H9 (cell line): ENCODE measurements around the gene BHLHE41. TPM values are rescaled to one million over a fixed set of nuclear protein-coding genes. Genes with fewer than 3 reads are reported as not detected.

Experiments used
- DNase-seq: peaks from one replicate; pipeline ENCODE4 v3.0.0-alpha.2; 2017
- H2AFZ ChIP-seq: one replicate; pipeline ENCODE4 v1.6.1; 2013; ENCODE audit warnings: mild to moderate bottlenecking, low read length, control low read depth, moderate library complexity
- H2AK5ac ChIP-seq: 2 replicates; pipeline ENCODE4 v1.6.1; 2013; ENCODE audit warnings: low read length, control low read depth, mixed read lengths; ENCODE audit not compliant: insufficient read length
- H2BK120ac ChIP-seq: one replicate; pipeline ENCODE4 v1.6.1; 2013; ENCODE audit warnings: low read depth, mild to moderate bottlenecking, low read length, control low read depth, inconsistent platforms; ENCODE audit not compliant: poor library complexity, severe bottlenecking
- H2BK12ac ChIP-seq: 2 replicates; pipeline ENCODE4 v1.6.1; 2013; ENCODE audit warnings: low read length, control low read depth, mixed read lengths, low read depth; ENCODE audit not compliant: insufficient read length
- H2BK15ac ChIP-seq: 2 replicates; pipeline ENCODE4 v1.6.1; 2013; ENCODE audit warnings: low read depth, low read length, control low read depth
- H2BK20ac ChIP-seq: one replicate; pipeline ENCODE4 v1.6.1; 2013; ENCODE audit warnings: low read depth, mild to moderate bottlenecking, low read length, control low read depth, inconsistent platforms; ENCODE audit not compliant: poor library complexity, severe bottlenecking
- H2BK5ac ChIP-seq: 2 replicates; pipeline ENCODE4 v1.6.1; 2013; ENCODE audit warnings: low read length, control low read depth, mixed read lengths; ENCODE audit not compliant: insufficient read length
- H3K14ac ChIP-seq: 2 replicates; pipeline ENCODE4 v1.6.1; 2013; ENCODE audit warnings: low read length, control low read depth; ENCODE audit not compliant: insufficient read depth
- H3K18ac ChIP-seq: 2 replicates; pipeline ENCODE4 v1.6.1; 2013; ENCODE audit warnings: low read depth, mild to moderate bottlenecking, mixed read lengths, low read length, control low read depth; ENCODE audit not compliant: insufficient read length
- H3K23ac ChIP-seq: 2 replicates; pipeline ENCODE4 v1.6.1; 2013; ENCODE audit warnings: low read length, control low read depth, mixed read lengths, low read depth; ENCODE audit not compliant: insufficient read length
- H3K23me2 ChIP-seq: 2 replicates; pipeline ENCODE4 v1.6.1; 2013; ENCODE audit warnings: low read depth, mild to moderate bottlenecking, mixed read lengths, low read length, control low read depth; ENCODE audit not compliant: insufficient read length, poor library complexity, severe bottlenecking
- H3K27ac ChIP-seq: 2 replicates; pipeline ENCODE4 v1.5.1; 2013; ENCODE audit warnings: low read length, control low read depth, mixed read lengths, low read depth; ENCODE audit not compliant: insufficient read length
- H3K27me3 ChIP-seq: 2 replicates; pipeline ENCODE4 v1.6.1; 2013; ENCODE audit warnings: low read length, control low read depth, inconsistent platforms; ENCODE audit not compliant: insufficient read depth
- H3K4ac ChIP-seq: 2 replicates; pipeline ENCODE4 v1.6.1; 2013; ENCODE audit warnings: low read depth, mild to moderate bottlenecking, control low read depth, inconsistent platforms, low read length, moderate library complexity
- H3K4me1 ChIP-seq: 2 replicates; pipeline ENCODE4 v1.6.1; 2013; ENCODE audit warnings: low read length, control low read depth, inconsistent platforms; ENCODE audit not compliant: insufficient read depth
- H3K4me2 ChIP-seq: 2 replicates; pipeline ENCODE4 v1.6.1; 2013; ENCODE audit warnings: low read length, control low read depth, mixed read lengths; ENCODE audit not compliant: insufficient read length, insufficient read depth
- H3K56ac ChIP-seq: 2 replicates; pipeline ENCODE4 v1.6.1; 2013; ENCODE audit warnings: low read depth, mild to moderate bottlenecking, mixed read lengths, low read length, control low read depth; ENCODE audit not compliant: insufficient read length
- H3K79me1 ChIP-seq: 2 replicates; pipeline ENCODE4 v1.6.1; 2013; ENCODE audit warnings: low read depth, mild to moderate bottlenecking, moderate library complexity, low read length, control low read depth, inconsistent platforms; ENCODE audit not compliant: insufficient read depth, poor library complexity, severe bottlenecking
- H3K79me2 ChIP-seq: 2 replicates; pipeline ENCODE4 v1.6.1; 2013; ENCODE audit warnings: low read length, control low read depth, inconsistent platforms; ENCODE audit not compliant: insufficient read depth
- H3K9ac ChIP-seq: 2 replicates; pipeline ENCODE4 v1.6.1; 2013; ENCODE audit warnings: low read length, control low read depth, mixed read lengths; ENCODE audit not compliant: insufficient read length; ENCODE audit errors: extremely low read depth
- H3K9me3 ChIP-seq: one replicate; pipeline ENCODE4 v1.6.1; 2013; ENCODE audit warnings: low read depth, low read length, inconsistent platforms; ENCODE audit not compliant: control insufficient read depth
- H3T11ph ChIP-seq: one replicate; pipeline ENCODE4 v1.6.1; 2013; ENCODE audit warnings: mild to moderate bottlenecking, low read length, control low read depth, inconsistent platforms
- H4K20me1 ChIP-seq: one replicate; pipeline ENCODE4 v1.6.1; 2013; ENCODE audit not compliant: control insufficient read depth, insufficient read length, insufficient read depth
- H4K5ac ChIP-seq: 2 replicates; pipeline ENCODE4 v1.6.1; 2013; ENCODE audit warnings: low read depth, mild to moderate bottlenecking, mixed read lengths, low read length, control low read depth; ENCODE audit not compliant: insufficient read length
- H4K8ac ChIP-seq: replicated peaks from 2 replicates; pipeline ENCODE4 v1.6.1; 2013; ENCODE audit warnings: low read length, control low read depth, mixed read lengths, low read depth; ENCODE audit not compliant: insufficient read length
- H4K91ac ChIP-seq: 2 replicates; pipeline ENCODE4 v1.6.1; 2013; ENCODE audit warnings: low read depth, mild to moderate bottlenecking, moderate library complexity, mixed read lengths, low read length, control low read depth; ENCODE audit not compliant: insufficient read length
- H3K27ac Mint-ChIP-seq, 3 experiments: 2 replicates in 2 of 3; 3 replicates in 1 of 3; pipeline ENCODE4 v1.8.0; 2020 to 2021; ENCODE audit warnings: mixed read lengths in 3 of 3, mild to moderate bottlenecking in 1 of 3, moderate library complexity in 1 of 3
- H3K27me3 Mint-ChIP-seq: 2 replicates; pipeline ENCODE4 v1.8.0; 2021; ENCODE audit warnings: low read depth, mild to moderate bottlenecking, moderate library complexity, mixed read lengths
- H3K36me3 Mint-ChIP-seq, 3 experiments: 2 replicates in 2 of 3; 3 replicates in 1 of 3; pipeline ENCODE4 v1.8.0; 2020 to 2021; ENCODE audit warnings: low read depth in 3 of 3, mixed read lengths in 3 of 3; ENCODE audit not compliant: insufficient read depth in 1 of 3
- H3K4me1 Mint-ChIP-seq, 2 experiments: 2 replicates each; pipeline ENCODE4 v1.8.0; 2020; ENCODE audit warnings: mixed read lengths in 2 of 2
- H3K4me3 Mint-ChIP-seq, 2 experiments: 2 replicates in 1 of 2; 3 replicates in 1 of 2; pipeline ENCODE4 v1.8.0; 2020 to 2021; ENCODE audit warnings: mild to moderate bottlenecking in 2 of 2, mixed read lengths in 2 of 2, moderate library complexity in 1 of 2
- H3K9me3 Mint-ChIP-seq, 2 experiments: 2 replicates in 1 of 2; 3 replicates in 1 of 2; pipeline ENCODE4 v1.8.0; 2020; ENCODE audit warnings: mild to moderate bottlenecking in 2 of 2, mixed read lengths in 2 of 2, moderate library complexity in 1 of 2
- CTCF ChIP-seq: fragments of 200-600 bp; sonication (generic); conservative IDR thresholded peaks from 3 replicates; pipeline ENCODE4 v1.8.0; 2021; ENCODE audit warnings: antibody characterized with exemption, mild to moderate bottlenecking
- WGBS: extraction: QIAGEN DNeasy Blood & Tissue Kit; methylation state at CpG from one replicate; pipeline ENCODE4 v1.1.7; 2013; ENCODE audit warnings: missing lambda C conversion rate, low lambda C conversion rate, mixed read lengths; ENCODE audit not compliant: insufficient read length; ENCODE audit errors: extremely low coverage; 5-methylcytosine and 5-hydroxymethylcytosine counted together
- total RNA-seq: library from RNA; stranded (reverse); gene quantifications from 2 replicates; pipeline ENCODE4 v1.2.1, GENCODE V29; 2021

Gene BHLHE41
- total RNA-seq, 1 experiment from 2014 or later = 0.33 TPM

DNA sequence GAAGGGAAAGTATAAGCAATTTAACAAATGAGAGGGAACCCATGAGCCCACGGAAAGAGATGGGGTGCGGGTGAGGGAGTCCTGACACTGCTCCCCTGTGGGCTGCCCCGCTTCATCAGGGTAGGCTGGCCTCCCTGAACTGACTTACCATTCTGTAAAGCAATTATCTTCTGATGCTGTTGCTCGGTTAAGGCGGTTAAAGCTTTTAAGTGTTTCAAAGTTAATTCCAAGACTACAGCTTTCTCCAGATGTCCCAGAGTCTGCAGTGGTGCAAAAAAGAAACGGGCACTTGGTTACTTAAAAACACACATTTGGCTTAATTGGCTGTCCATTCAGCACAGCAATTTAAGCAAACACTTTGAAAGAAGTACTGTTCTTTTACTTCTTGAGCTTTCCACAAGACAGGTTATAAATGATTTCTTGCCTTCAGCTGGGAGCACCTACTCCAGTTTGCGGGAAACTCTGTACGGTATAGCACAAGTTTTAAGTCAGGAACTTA, 1.3 kb downstream of the BHLHE41 start:
- no CpG with 5 or more reads among the region's 8 CpGs for WGBS

More for the DNA sequence above, 1.3 kb downstream of the BHLHE41 start:
- no peak overlapping the region for H2BK120ac ChIP-seq
- no peak overlapping the region for H3K9ac ChIP-seq
- H3K36me3 Mint-ChIP-seq = peaks cover 0 to 4% (median 0%) of the 10 kb centered on the region in 3 experiments; a peak in 1 of 7 replicates
- H3K4me2 ChIP-seq = peak overlapping the region; percentile 87
- peaks cover 93% of the 10 kb centered on the region for H3K27me3 Mint-ChIP-seq
- H3K27ac ChIP-seq = no peak overlapping the region
- H3K9me3 ChIP-seq = no peaks in the 10 kb centered on the region
- no peak for TF ChIP-seq CTCF
- H4K5ac ChIP-seq = no peak overlapping the region
- H2BK20ac ChIP-seq = no peak overlapping the region
- no peak overlapping the region for H2AK5ac ChIP-seq
- H4K20me1 ChIP-seq = no peaks in the 10 kb centered on the region
- H3K9me3 Mint-ChIP-seq = peaks cover 0 to 4% of the 10 kb centered on the region in 2 experiments; a peak in 1 of 5 replicates
- no peak overlapping the region for H3K4ac ChIP-seq
- H3K18ac ChIP-seq = no peak overlapping the region
- no peak overlapping the region for H2AFZ ChIP-seq
- no peak overlapping the region for H3T11ph ChIP-seq
- H4K91ac ChIP-seq = no peak overlapping the region
- H4K8ac ChIP-seq = no peak overlapping the region
- peaks cover 3% of the 10 kb centered on the region; the same call in 1 of the 2 replicates for H3K4me1 ChIP-seq
- peaks cover 32 to 49% of the 10 kb centered on the region in 2 experiments for H3K4me1 Mint-ChIP-seq
- H2BK12ac ChIP-seq = no peak overlapping the region
- no peak overlapping the region for H2BK15ac ChIP-seq
- H3K27ac Mint-ChIP-seq = 0 out of 7 replicates have a peak overlapping the region, but pooled peaks of 1 of the 3 experiments have one; percentile 48
- no peaks in the 10 kb centered on the region for H3K79me2 ChIP-seq
- H3K14ac ChIP-seq = no peak overlapping the region
- H3K23ac ChIP-seq = no peak overlapping the region
- H3K23me2 ChIP-seq = peaks cover 32% of the 10 kb centered on the region
- H3K79me1 ChIP-seq = no peaks in the 10 kb centered on the region
- no peak overlapping the region for H3K56ac ChIP-seq
- peaks cover 53% of the 10 kb centered on the region for H3K27me3 ChIP-seq
- H2BK5ac ChIP-seq = no peak overlapping the region
- peak overlapping the region; percentile 59 to 87 for H3K4me3 Mint-ChIP-seq
- no peak for DNase-seq
